GM08714 (cell line): ENCODE data around the gene KRTAP5-1.

Experiments used
- H3K4me3 ChIP-seq: fragments of 200-500 bp; sonication (Bioruptor generic); 2 replicates; pipeline ENCODE4 v1.5.1; 2014; ENCODE audit warnings: mild to moderate bottlenecking, low read length, inconsistent platforms
- ZNF274 ChIP-seq: IDR thresholded peaks from 2 replicates; pipeline ENCODE4 v1.6.1; 2012; ENCODE audit warnings: mild to moderate bottlenecking, low read depth, low read length

The KRTAP5-1 gene

GRCh38 chr11:1570896-1571759 lies 14.0 kb downstream of the KRTAP5-1 start:
- TF ChIP-seq ZNF274 = no peak
- H3K4me3 ChIP-seq = no peak overlapping the region

DNA sequence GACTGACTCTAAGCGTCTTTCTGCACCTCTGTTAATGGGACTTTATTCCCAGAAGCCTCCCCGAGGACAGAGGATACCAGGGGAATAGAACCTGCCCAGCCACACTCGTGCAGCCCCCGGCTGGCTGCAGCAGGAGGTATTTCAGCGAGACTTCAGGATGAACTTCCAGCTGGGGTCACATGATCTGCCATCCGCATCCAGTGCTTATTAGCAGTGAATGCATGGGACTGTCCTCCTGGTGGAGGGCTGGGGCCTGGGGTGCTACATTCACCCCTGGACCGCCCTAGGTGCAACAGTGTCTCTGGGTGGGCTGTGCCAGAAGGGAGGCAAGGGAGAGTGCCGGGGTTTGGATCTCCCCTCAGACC lies 14.6 kb downstream of the KRTAP5-1 start:
- no peak overlapping the region for H3K4me3 ChIP-seq
- TF ChIP-seq ZNF274 = no peak

DNA sequence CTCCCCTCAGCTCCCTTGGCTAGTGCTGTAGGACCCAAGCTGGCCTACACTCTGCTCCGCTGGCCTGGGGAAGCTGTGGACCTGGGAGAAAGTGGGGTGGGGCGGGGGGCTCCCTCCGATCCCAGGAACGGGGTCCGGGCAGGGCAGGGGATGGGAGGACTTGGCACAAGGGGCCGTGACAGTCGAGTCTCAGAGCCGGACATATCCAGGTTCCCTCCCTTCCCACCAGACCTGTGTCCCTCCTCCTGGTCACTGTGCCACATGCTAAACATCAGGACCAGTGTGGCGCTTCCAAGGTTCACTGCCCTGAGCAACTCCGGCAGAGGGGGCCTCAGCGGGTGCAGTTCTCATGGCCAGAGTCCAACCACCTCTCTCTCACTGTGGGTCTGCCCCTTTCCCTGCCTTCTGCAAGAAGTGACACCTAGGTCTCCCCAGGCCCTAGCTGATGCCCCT lies 15.1 kb downstream of the KRTAP5-1 start:
- TF ChIP-seq ZNF274 = no peak
- H3K4me3 ChIP-seq = no peak overlapping the region

- no peak for TF ChIP-seq ZNF274
- H3K4me3 ChIP-seq = no peak overlapping the region
Measured at GRCh38 chr11:1569251-1569780, 15.8 kb downstream of the KRTAP5-1 start.

- no peak overlapping the region for H3K4me3 ChIP-seq
- no peak for TF ChIP-seq ZNF274
Measured at GRCh38 chr11:1568441-1568911, 16.6 kb downstream of the KRTAP5-1 start.

- no peak for TF ChIP-seq ZNF274
- H3K4me3 ChIP-seq = no peak overlapping the region
Measured at GRCh38 chr11:1567721-1568100, 17.4 kb downstream of the KRTAP5-1 start.

DNA sequence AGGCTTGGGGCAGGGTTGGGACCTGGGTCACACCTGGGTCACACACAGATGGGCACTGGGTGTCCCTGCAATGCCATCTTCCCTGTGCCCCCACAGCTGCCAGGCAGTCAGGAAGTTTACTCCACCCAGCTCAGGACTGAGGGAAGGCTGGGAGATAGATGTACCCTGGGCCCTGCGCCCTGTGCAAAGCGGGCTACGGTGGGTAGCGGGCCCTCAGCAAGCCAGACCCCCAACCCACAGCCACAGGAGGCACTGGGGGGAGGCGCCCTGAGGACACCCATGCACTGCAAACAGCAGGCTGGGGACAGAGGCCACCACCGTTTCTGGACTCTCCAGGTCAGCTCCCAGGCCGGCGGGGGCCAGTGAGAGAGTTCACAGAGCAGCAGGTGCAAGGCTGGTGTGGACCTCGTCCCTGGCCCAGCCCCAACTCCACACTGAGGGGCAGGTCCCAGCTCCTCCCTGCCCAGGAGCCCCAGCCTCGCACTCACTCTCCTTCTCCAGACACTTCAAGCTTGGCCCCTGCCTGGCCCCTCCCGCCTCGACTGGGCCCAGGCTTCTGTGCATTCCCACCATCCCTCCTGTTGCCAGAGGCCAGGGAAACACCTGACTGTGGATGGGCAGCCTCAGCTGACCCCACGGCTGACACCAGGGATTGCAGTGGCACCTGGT lies 17.9 kb downstream of the KRTAP5-1 start:
- H3K4me3 ChIP-seq = no peak overlapping the region
- no peak for TF ChIP-seq ZNF274

- H3K4me3 ChIP-seq = no peak overlapping the region
- TF ChIP-seq ZNF274 = no peak
Measured at GRCh38 chr11:1566381-1567051, 18.6 kb downstream of the KRTAP5-1 start.

DNA sequence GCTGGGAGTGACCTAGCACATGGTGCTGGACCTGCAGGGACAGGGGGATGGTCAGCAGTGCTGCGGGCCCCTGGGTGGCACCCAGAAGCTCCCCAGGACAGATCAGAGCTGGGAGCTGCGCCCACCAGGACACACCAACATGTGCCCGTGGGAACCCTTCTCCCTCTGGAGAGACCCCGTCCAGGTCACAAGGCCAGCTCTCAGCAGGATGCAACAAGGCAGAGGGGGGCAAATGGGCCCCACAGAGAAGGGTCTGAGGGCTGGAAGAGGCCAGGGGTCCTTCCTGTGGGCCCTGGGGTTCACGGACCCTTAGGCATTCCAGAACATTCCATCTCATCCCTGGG lies 19.2 kb downstream of the KRTAP5-1 start:
- TF ChIP-seq ZNF274 = no peak
- no peak overlapping the region for H3K4me3 ChIP-seq

GRCh38 chr11:1565173-1565903 lies 19.7 kb downstream of the KRTAP5-1 start:
- no peak overlapping the region for H3K4me3 ChIP-seq
- no peak for TF ChIP-seq ZNF274

DNA sequence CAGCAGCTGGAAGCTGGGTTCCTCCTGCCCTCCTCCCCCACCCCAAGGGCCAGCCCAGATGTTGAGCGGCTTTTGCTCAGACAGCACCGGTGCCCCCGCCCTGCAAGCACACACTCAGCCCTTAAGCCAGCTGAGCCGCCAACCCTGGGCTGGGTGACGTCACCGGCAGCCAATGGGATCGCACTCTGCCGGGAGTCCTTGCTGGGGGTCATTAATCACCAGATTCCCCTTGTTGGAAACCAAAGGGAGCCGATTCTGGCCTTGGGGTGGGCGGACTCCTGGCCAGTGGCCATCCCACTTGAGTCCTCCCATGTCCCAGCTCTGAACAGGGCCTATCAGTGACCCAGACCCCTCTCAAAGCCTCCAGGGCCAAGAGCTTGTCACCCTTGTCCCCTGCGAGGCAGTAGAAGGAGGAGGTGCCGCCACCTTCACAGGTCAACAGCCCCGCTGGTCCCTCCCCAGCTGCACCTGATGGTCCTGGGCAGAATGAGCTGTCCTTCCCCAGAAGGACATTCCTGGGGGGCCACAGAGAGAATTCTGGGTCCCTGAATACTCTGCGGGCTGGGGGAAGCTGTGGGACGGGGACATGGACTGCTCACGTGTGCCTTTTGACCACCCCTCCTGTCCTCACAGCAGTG lies 20.4 kb downstream of the KRTAP5-1 start:
- no peak for TF ChIP-seq ZNF274
- H3K4me3 ChIP-seq = no peak overlapping the region

DNA sequence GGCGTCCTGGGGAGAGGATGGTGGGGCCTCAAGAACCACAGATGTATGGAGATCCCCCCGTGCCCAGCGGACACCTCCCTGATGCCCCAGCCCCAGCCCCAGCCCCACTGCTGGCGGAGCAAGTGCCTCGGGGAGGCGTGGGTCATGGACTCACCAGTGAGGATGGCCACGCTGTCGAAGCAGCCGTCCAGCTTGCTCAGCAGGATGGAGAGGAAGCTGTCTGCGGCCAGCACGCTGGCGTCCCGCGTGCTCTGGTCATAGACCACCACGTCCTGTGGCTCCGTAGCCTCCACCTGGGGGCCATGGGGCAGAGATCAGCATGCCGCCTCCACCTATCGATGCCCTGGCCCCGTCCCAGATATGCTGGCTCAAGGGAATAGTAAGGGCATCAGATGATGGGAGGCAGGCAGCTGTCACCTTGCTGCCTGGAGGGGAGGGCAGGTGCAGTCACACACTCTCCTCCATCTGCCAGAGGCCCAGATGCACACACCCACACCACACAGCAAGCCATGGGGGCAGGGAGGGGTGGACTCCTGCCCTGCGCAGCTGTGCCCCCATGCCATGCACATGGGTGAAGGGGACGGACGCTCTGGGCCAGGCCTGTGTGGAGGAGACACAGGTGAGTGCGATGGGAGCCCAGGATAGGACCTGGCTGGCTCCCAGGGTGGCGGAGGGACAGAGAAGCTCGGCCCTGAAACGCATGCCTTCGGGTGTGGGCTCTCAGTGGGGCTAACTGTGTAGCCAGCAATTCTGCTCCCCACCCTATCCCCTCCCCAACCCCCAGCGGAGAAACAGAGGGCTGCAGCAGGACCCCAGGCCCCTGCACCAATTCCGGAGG lies 21.2 kb downstream of the KRTAP5-1 start:
- no peak for TF ChIP-seq ZNF274
- H3K4me3 ChIP-seq = no peak overlapping the region
